H1 (cell line): ENCODE measurements around the gene NOP16. TPM values are rescaled to one million over a fixed set of nuclear protein-coding genes. Genes with fewer than 3 reads are reported as not detected.

ENCODE experiments used
- CTCF ChIA-PET: fragments of 300-600 bp; sonication (Branson Sonifier 250); formaldehyde crosslinking; loops from one replicate; lab custom pipeline; 2021; ENCODE audit not compliant: partially characterized antibody; lab: Charles Lee
- POLR2A ChIA-PET: fragments of 300-600 bp; sonication (Branson Sonifier 250); formaldehyde crosslinking; loops from one replicate; lab custom pipeline; 2021; ENCODE audit warnings: inconsistent platforms; ENCODE audit not compliant: partially characterized antibody; lab: Charles Lee
- DNase-seq, 2 experiments: peaks; one replicate each; pipeline versions ENCODE4 v3.0.0 to v3.0.0-alpha.2; 2010 to 2022; ENCODE audit warnings: low spot score in 2 of 2, low read depth in 1 of 2, mixed read lengths in 1 of 2
- FAIRE-seq: peaks from 2 replicates; lab custom pipeline; 2011; peaks lifted over from hg19 to GRCh38; lab: Jason Lieb, UNC
- H2AFZ ChIP-seq: 2 replicates; pipeline ENCODE4 v1.8.1; 2012; ENCODE audit warnings: low read length, inconsistent platforms
- H2AK5ac ChIP-seq: 2 replicates; pipeline ENCODE4 v1.6.1; 2013; ENCODE audit warnings: low read depth, low read length
- H2BK120ac ChIP-seq: replicated peaks from 2 replicates; pipeline ENCODE3; 2013; ENCODE audit warnings: low read depth, low read length, inconsistent platforms
- H2BK12ac ChIP-seq: 2 replicates; pipeline ENCODE4 v1.6.1; 2013; ENCODE audit warnings: low read depth, low read length
- H2BK15ac ChIP-seq: 2 replicates; pipeline ENCODE4 v1.6.1; 2013; ENCODE audit warnings: low read length
- H2BK20ac ChIP-seq: 2 replicates; pipeline ENCODE4 v1.6.1; 2013; ENCODE audit warnings: low read length
- H2BK5ac ChIP-seq: 2 replicates; pipeline ENCODE4 v1.6.1; 2013; ENCODE audit warnings: low read depth, low read length
- H3K14ac ChIP-seq: 2 replicates; pipeline ENCODE4 v1.6.1; 2013; ENCODE audit warnings: inconsistent platforms; ENCODE audit not compliant: insufficient read length
- H3K18ac ChIP-seq: 2 replicates; pipeline ENCODE4 v1.6.1; 2013; ENCODE audit warnings: low read length; ENCODE audit errors: extremely low read depth
- H3K23ac ChIP-seq: 2 replicates; pipeline ENCODE4 v1.6.1; 2013; ENCODE audit warnings: inconsistent platforms; ENCODE audit not compliant: insufficient read length
- H3K23me2 ChIP-seq: 2 replicates; pipeline ENCODE4 v1.6.1; 2013; ENCODE audit warnings: low read depth, low read length
- H3K27ac ChIP-seq: 2 replicates; pipeline ENCODE4 v1.6.1; 2011; ENCODE audit warnings: low read depth, low read length, inconsistent platforms
- H3K27me3 ChIP-seq, 4 experiments: replicated peaks in 1 of 4; 1 replicate in 1 of 4; 2 replicates in 3 of 4; pipeline versions ENCODE4 v1.6.1 to v1.8.1; 2011 to 2013; ENCODE audit warnings: low read length in 3 of 4, mild to moderate bottlenecking in 3 of 4, inconsistent platforms in 2 of 4, mixed read lengths in 2 of 4, moderate library complexity in 1 of 4; ENCODE audit not compliant: control insufficient read depth in 3 of 4, insufficient read depth in 3 of 4; ENCODE audit errors: extremely low read depth in 1 of 4
- H3K36me3 ChIP-seq, 4 experiments: 2 replicates each; pipeline versions ENCODE4 v1.6.1 to v1.8.1; 2011 to 2013; ENCODE audit warnings: mild to moderate bottlenecking in 4 of 4, low read length in 3 of 4, moderate library complexity in 2 of 4, control low read depth in 1 of 4, inconsistent platforms in 1 of 4; ENCODE audit not compliant: insufficient read depth in 4 of 4, control insufficient read depth in 2 of 4
- H3K4ac ChIP-seq: replicated peaks from 2 replicates; pipeline ENCODE3; 2013; ENCODE audit warnings: low read length, low read depth, mixed read lengths, inconsistent platforms; ENCODE audit not compliant: insufficient read length
- H3K4me1 ChIP-seq, 4 experiments: replicated peaks in 1 of 4; 1 replicate in 1 of 4; 2 replicates in 3 of 4; pipeline versions ENCODE4 v1.6.1 to v1.8.1; 2011 to 2013; ENCODE audit warnings: low read length in 3 of 4, inconsistent platforms in 2 of 4, mixed read lengths in 1 of 4; ENCODE audit not compliant: insufficient read depth in 4 of 4, control insufficient read depth in 3 of 4
- H3K4me2 ChIP-seq, 2 experiments: 2 replicates each; pipeline versions ENCODE4 v1.6.1 to v1.8.1; 2011 to 2013; ENCODE audit warnings: low read depth in 2 of 2, low read length in 2 of 2, control low read depth in 1 of 2, inconsistent platforms in 1 of 2, mild to moderate bottlenecking in 1 of 2; ENCODE audit not compliant: insufficient read depth in 1 of 2
- H3K4me3 ChIP-seq, 4 experiments: fragments of 200-600, 300-600 bp in 1 of 4; sonication (generic), shearing (Covaris generic), sonication (Bioruptor Twin) in 1 of 4; 2 replicates each; pipeline versions ENCODE4 v1.5.1 to v1.8.1; 2011 to 2016; ENCODE audit warnings: low read length in 4 of 4, low read depth in 3 of 4, control low read depth in 2 of 4, inconsistent platforms in 2 of 4, mild to moderate bottlenecking in 2 of 4, mixed read lengths in 1 of 4, moderate library complexity in 1 of 4; ENCODE audit not compliant: insufficient read depth in 2 of 4; ENCODE audit errors: extremely low read depth in 1 of 4
- H3K56ac ChIP-seq: replicated peaks from 2 replicates; pipeline ENCODE3; 2013; ENCODE audit warnings: low read depth, mild to moderate bottlenecking, mixed read lengths, low read length, inconsistent platforms; ENCODE audit not compliant: insufficient read length
- H3K79me1 ChIP-seq: 2 replicates; pipeline ENCODE4 v1.6.1; 2013; ENCODE audit warnings: low read depth, low read length, control low read depth
- H3K79me2 ChIP-seq, 2 experiments: 2 replicates each; pipeline versions ENCODE4 v1.6.1 to v1.8.1; 2012 to 2013; ENCODE audit warnings: low read length in 2 of 2, mild to moderate bottlenecking in 2 of 2, inconsistent platforms in 1 of 2; ENCODE audit not compliant: insufficient read depth in 2 of 2, control insufficient read depth in 1 of 2
- H3K9ac ChIP-seq, 4 experiments: replicated peaks in 1 of 4; 1 replicate in 1 of 4; 2 replicates in 3 of 4; pipeline versions ENCODE4 v1.6.1 to v1.8.1; 2011 to 2013; ENCODE audit warnings: low read depth in 3 of 4, low read length in 3 of 4, control low read depth in 2 of 4, mild to moderate bottlenecking in 2 of 4, moderate library complexity in 2 of 4, inconsistent platforms in 1 of 4; ENCODE audit errors: extremely low read depth in 1 of 4
- H3K9me3 ChIP-seq, 2 experiments: 2 replicates each; pipeline versions ENCODE4 v1.6.1 to v1.8.1; 2012 to 2013; ENCODE audit warnings: mild to moderate bottlenecking in 2 of 2, moderate library complexity in 2 of 2, control low read depth in 1 of 2, inconsistent platforms in 1 of 2, low read depth in 1 of 2, low read length in 1 of 2, mixed read lengths in 1 of 2; ENCODE audit not compliant: insufficient read depth in 2 of 2
- H4K20me1 ChIP-seq, 2 experiments: replicated peaks in 1 of 2; 2 replicates each; pipeline versions ENCODE3 to v1.8.1; 2011 to 2013; ENCODE audit warnings: inconsistent platforms in 2 of 2, low read length in 2 of 2, mild to moderate bottlenecking in 1 of 2; ENCODE audit not compliant: insufficient read depth in 2 of 2, control insufficient read depth in 1 of 2
- H4K5ac ChIP-seq: 2 replicates; pipeline ENCODE4 v1.6.1; 2013; ENCODE audit warnings: low read length, low read depth, mixed read lengths, inconsistent platforms; ENCODE audit not compliant: insufficient read length
- H4K8ac ChIP-seq: 2 replicates; pipeline ENCODE4 v1.8.0; 2013; ENCODE audit warnings: mild to moderate bottlenecking, moderate library complexity, low read length, inconsistent platforms; ENCODE audit not compliant: insufficient read depth; ENCODE audit errors: extremely low read depth
- H4K91ac ChIP-seq: replicated peaks from 2 replicates; pipeline ENCODE3; 2013; ENCODE audit warnings: low read length, mixed read lengths, inconsistent platforms; ENCODE audit not compliant: insufficient read length
- BACH1 ChIP-seq: IDR thresholded peaks from 2 replicates; pipeline ENCODE4 v1.6.1; 2012; ENCODE audit warnings: low read length, improper control_type of control experiment
- BCL11A ChIP-seq, 2 experiments: IDR thresholded peaks; one replicate each; pipeline ENCODE4 v1.6.1; 2011; ENCODE audit warnings: low read depth in 2 of 2, low read length in 2 of 2, mild to moderate bottlenecking in 2 of 2
- FOSL1 ChIP-seq: IDR thresholded peaks from 2 replicates; pipeline ENCODE4 v1.6.1; 2011; ENCODE audit warnings: mild to moderate bottlenecking, low read depth, low read length, moderate library complexity; ENCODE audit not compliant: insufficient read depth
- JUND ChIP-seq: IDR thresholded peaks from 2 replicates; pipeline ENCODE4 v1.6.1; 2011; ENCODE audit warnings: mild to moderate bottlenecking, improper control_type of control experiment, low read length
- RAD21 ChIP-seq, 2 experiments: IDR thresholded peaks in 1 of 2; conservative IDR thresholded peaks in 1 of 2; 2 replicates each; pipeline ENCODE4 v1.6.1; 2011; ENCODE audit warnings: low read depth in 2 of 2, low read length in 2 of 2, improper control_type of control experiment in 1 of 2, inconsistent platforms in 1 of 2, mild to moderate bottlenecking in 1 of 2, moderate library complexity in 1 of 2
- RFX5 ChIP-seq: IDR thresholded peaks from 2 replicates; pipeline ENCODE4 v1.6.1; 2011; ENCODE audit warnings: low read depth, low read length, improper control_type of control experiment, borderline replicate concordance
- SAP30 ChIP-seq: fragments of 300-600 bp; sonication (generic); IDR thresholded peaks from 2 replicates; pipeline ENCODE4 v1.7.1; 2012; ENCODE audit warnings: low read length, moderate library complexity, mild to moderate bottlenecking, inconsistent platforms; ENCODE audit not compliant: insufficient read depth, insufficient replicate concordance
- SIN3A ChIP-seq, 2 experiments: IDR thresholded peaks in 1 of 2; conservative IDR thresholded peaks in 1 of 2; 2 replicates each; pipeline ENCODE4 v1.6.1; 2011 to 2012; ENCODE audit warnings: low read length in 2 of 2, improper control_type of control experiment in 1 of 2, low read depth in 1 of 2, mild to moderate bottlenecking in 1 of 2
- SUZ12 ChIP-seq: fragments of 200-600 bp; sonication (generic); IDR thresholded peaks from 2 replicates; pipeline ENCODE4 v1.6.1; 2012; ENCODE audit warnings: mild to moderate bottlenecking, inconsistent platforms, low read length, moderate library complexity, mixed read lengths
- TBP ChIP-seq: IDR thresholded peaks from 2 replicates; pipeline ENCODE4 v1.6.1; 2011; ENCODE audit warnings: low read depth, low read length, improper control_type of control experiment
- WGBS, 2 experiments: shearing (Covaris generic) in 1 of 2; methylation state at CpG; one replicate each; pipeline versions ENCODE4 v1.1.6 to v1.1.7; 2013 to 2015; ENCODE audit warnings: low lambda C conversion rate in 2 of 2, mixed read lengths in 2 of 2, inconsistent platforms in 1 of 2, low coverage in 1 of 2, missing lambda C conversion rate in 1 of 2; ENCODE audit not compliant: insufficient replicate concordance in 2 of 2, insufficient coverage in 1 of 2, insufficient read length in 1 of 2; ENCODE audit errors: extremely low coverage in 1 of 2, missing lambda C conversion rate in 1 of 2; 5-methylcytosine and 5-hydroxymethylcytosine counted together
- polyA plus RNA-seq, 7 experiments: library from polyadenylated mRNA; depleted of rRNA in 3 of 7; stranded (reverse) in 5 of 7; unstranded in 2 of 7; fragments of >200 nt in 5 of 7; fragments of 200-250 nt in 2 of 7; gene quantifications; 1 replicate in 5 of 7; 2 replicates in 1 of 7; 4 replicates in 1 of 7; pipeline versions ENCODE4 v1.2.1 to v1.2.3, GENCODE V29; 2011 to 2013; ENCODE audit warnings: missing spikeins in 2 of 7, mixed read lengths in 2 of 7
- total RNA-seq: library from RNA; stranded (reverse); fragmentation: NEBNext Ultra II Directional; extraction: Animal tissue kit (Norgen Biotek cat#: 25700); gene quantifications from 2 replicates; pipeline ENCODE4 v1.2.1, GENCODE V29; 2021

NOP16 gene
- total and polyA plus RNA-seq, 2 of the 8 experiments (the other 6 are each of a cell fraction or from before 2014, with no cell fraction given): 46.9 to 65.2 TPM

GRCh38 chr5:176366232-176366894, 22.0 kb downstream of the NOP16 start:
- no peaks in the 10 kb centered on the region for H3K79me2 ChIP-seq
- H4K20me1 ChIP-seq: no peaks in the 10 kb centered on the region
- 31% methylated on average over 35 of the region's 38 CpGs; no CpG with 5 or more reads in 1 of the 2 experiments for WGBS, 2 experiments
- H3K9me3 ChIP-seq: no peaks in the 10 kb centered on the region
- no peak overlapping the region for H3K27ac ChIP-seq
- H4K5ac ChIP-seq: no peak overlapping the region
- no peak for FAIRE-seq
- H2BK5ac ChIP-seq: no peak overlapping the region
- H3K9ac ChIP-seq: peak overlapping the region in 1 of 4 experiments; percentile 55; a peak in 3 of 7 replicates
- H2BK20ac ChIP-seq: no peak overlapping the region
- POLR2A ChIA-PET: interaction anchor here (0.8 to 1.6 kb wide), 5 partner anchors 11 to 37 kb away, joined by 3 to 11 read pairs (median 3); partner anchors contain the start of genes HIGD2A and NOP16
- DNase-seq: peak in 1 of 2 experiments; percentile 81
- H3K4ac ChIP-seq: no peak overlapping the region
- peaks cover 0 to 3% (median 0%) of the 10 kb centered on the region in 4 experiments; a peak in 3 of 8 replicates for H3K36me3 ChIP-seq
- 0 out of 2 replicates have a peak overlapping the region, but pooled peaks have one; percentile 61 for H2BK15ac ChIP-seq
- peaks cover 7 to 42% (median 34%) of the 10 kb centered on the region in 4 experiments for H3K27me3 ChIP-seq
- H3K79me1 ChIP-seq: no peaks in the 10 kb centered on the region
- no peak overlapping the region for H2BK120ac ChIP-seq
- H3K4me3 ChIP-seq: peak overlapping the region; percentile 61 to 82 (median 68)
- peak overlapping the region; percentile 80; the same call in 1 of the 2 replicates for H2AFZ ChIP-seq
- peak overlapping the region; percentile 79 to 91 for H3K4me2 ChIP-seq
- CTCF ChIA-PET: interaction anchor here (1.1 kb wide), 1 partner anchor 176 kb away, joined by 3 read pairs; no protein-coding TSS in a partner anchor
- H2BK12ac ChIP-seq: 0 out of 2 replicates have a peak overlapping the region, but pooled peaks have one; percentile 2
- H2AK5ac ChIP-seq: no peak overlapping the region
- peaks cover 19% of the 10 kb centered on the region for H3K23me2 ChIP-seq
- no peak overlapping the region for H4K91ac ChIP-seq
- peak overlapping the region; percentile 73; the same call in 1 of the 2 replicates for H4K8ac ChIP-seq
- peaks cover 0 to 5% (median 3%) of the 10 kb centered on the region in 4 experiments; a peak in 4 of 7 replicates for H3K4me1 ChIP-seq
- no peak overlapping the region for H3K56ac ChIP-seq
- no peak overlapping the region for H3K23ac ChIP-seq
- no peak overlapping the region for H3K14ac ChIP-seq
- peak overlapping the region; percentile 66; the same call in 1 of the 2 replicates for H3K18ac ChIP-seq
- TF ChIP-seq SIN3A (conservative IDR thresholded peaks at IDR 0.05 in 1 of 2, IDR thresholded peaks at IDR 0.05 in 1 of 2; ENCODE audit: low read depth in 1 of 2, low read length in 2 of 2) (no peak), RAD21 (IDR thresholded peaks at IDR 0.05 in 1 of 2, conservative IDR thresholded peaks at IDR 0.05 in 1 of 2; ENCODE audit: low read depth in 2 of 2, low read length in 2 of 2) (no peak), BACH1 (no peak), TBP (no peak), SUZ12 (peak; percentile 37; the same call in 1 of the 2 replicates), RFX5 (no peak), SAP30 (no peak), JUND (no peak), BCL11A (IDR thresholded peaks at IDR 0.05; ENCODE audit: low read depth in 2 of 2, low read length in 2 of 2) (no peak), FOSL1 (no peak)
